Stromal cell of bone marrow (primary cell): Measurements from ENCODE around the gene HID1.
"Not testable (repeated sequence)": the region's sequence is repeated elsewhere in the genome, so short reads cannot be mapped to it uniquely, and the experiment has no call there.

ENCODE experiments used
- DNase-seq: peaks from one replicate; pipeline ENCODE4 v3.0.0-alpha.2; 2012; ENCODE audit warnings: low read depth

HID1 gene, protein sequence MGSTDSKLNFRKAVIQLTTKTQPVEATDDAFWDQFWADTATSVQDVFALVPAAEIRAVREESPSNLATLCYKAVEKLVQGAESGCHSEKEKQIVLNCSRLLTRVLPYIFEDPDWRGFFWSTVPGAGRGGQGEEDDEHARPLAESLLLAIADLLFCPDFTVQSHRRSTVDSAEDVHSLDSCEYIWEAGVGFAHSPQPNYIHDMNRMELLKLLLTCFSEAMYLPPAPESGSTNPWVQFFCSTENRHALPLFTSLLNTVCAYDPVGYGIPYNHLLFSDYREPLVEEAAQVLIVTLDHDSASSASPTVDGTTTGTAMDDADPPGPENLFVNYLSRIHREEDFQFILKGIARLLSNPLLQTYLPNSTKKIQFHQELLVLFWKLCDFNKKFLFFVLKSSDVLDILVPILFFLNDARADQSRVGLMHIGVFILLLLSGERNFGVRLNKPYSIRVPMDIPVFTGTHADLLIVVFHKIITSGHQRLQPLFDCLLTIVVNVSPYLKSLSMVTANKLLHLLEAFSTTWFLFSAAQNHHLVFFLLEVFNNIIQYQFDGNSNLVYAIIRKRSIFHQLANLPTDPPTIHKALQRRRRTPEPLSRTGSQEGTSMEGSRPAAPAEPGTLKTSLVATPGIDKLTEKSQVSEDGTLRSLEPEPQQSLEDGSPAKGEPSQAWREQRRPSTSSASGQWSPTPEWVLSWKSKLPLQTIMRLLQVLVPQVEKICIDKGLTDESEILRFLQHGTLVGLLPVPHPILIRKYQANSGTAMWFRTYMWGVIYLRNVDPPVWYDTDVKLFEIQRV

GRCh38 chr17:74972107-74972972 lies at the start of gene HID1:
Gene HID1, minus strand, starts transcription at chr17:74972759. Its CDS starts 103 bp downstream, at chr17:74972656.
- no peak for DNase-seq

- no peak for DNase-seq
These were observed 48.0 kb upstream of the HID1 start for GRCh38 chr17:75020331-75021110.

DNA sequence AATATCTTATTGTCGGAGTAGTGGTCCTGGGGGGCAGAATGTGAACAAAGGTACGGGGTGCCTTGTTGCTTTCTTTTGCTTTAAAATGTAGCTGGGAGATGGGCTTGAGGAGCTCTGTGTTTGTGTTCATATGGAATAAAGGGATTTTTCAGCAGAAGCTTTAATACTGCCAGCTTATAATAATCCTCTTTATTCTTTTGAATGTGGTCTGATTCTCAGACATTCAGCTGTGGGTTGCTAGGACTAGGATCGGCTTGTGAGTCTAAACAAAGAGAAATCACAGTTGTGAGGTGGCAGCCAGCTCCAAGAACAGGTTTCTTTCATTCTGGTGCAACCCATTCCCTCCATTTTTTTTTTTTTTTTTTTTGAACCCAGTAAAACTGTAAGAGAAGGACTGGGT lies 47.2 kb upstream of the HID1 start:
- no peak for DNase-seq

GRCh38 chr17:75019146-75019545 lies 46.6 kb upstream of the HID1 start:
- DNase-seq, result no peak

DNA sequence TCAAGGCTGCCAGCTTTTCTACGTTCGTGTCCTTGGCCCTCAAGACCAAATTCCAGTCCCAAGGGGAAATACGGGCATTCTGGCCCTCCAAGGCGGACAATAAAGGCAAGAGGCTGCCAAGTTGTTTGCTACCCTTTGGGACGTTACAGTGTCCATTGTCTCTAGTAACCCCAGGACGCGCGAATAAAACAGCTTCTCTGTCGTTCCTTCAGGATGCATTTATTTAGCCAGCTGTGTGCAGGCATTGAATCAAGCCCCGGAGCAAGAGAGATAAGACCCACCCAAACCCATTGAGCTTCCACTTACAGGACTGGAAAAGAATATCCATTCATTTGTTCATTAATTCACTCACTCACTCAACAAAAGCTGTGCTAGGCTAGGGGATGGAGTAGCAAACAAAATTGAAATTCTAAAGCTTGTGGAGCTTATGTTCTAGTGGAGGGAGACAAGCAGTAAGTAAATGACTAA lies 40.6 kb upstream of the HID1 start:
- DNase-seq, result no peak

DNA sequence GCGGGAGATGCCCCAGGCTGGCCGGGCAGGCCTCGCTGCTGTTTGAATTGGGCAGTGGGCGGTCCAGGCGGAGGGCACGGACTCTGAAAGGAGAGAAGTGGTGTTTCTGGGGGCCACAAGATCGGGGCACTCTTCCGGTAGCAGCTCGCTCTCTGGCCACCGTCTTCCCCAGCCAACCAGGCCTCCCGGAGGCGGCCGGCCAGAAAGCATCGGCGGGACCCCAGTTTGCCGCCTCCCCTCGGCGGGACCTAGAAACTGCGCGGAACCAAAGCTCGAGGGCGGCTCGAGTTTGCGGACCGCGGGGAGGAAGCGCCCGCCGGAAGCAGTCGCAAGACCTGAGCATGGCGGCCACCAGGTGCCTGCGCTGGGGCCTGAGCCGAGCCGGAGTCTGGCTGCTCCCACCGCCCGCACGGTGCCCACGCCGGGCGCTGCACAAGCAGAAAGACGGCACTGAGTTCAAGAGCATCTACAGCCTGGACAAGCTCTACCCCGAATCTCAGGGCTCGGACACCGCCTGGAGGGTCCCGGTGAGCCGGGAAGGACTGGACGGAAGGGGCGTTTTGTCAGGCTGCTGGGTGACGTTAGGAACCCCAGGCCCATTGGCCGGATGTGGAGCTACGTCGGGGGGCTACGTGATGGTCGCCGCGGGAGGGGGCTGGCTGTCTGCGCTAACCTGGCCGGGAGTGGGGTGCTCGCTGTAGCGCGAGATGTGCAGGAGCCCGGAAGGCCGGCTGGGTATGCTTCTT lies 40.0 kb upstream of the HID1 start, which contains the start of gene MRPL58:
MRPL58 (plus strand) TSS at position 325 of the 746 bp plus-strand sequence; CDS start at position 342, 17 bp downstream.
- peak; percentile 65 for DNase-seq

- DNase-seq, result no peak
These were observed 39.5 kb upstream of the HID1 start for GRCh38 chr17:75012096-75012345.

GRCh38 chr17:75011401-75012095 lies 39.0 kb upstream of the HID1 start:
- DNase-seq, result peak; percentile 51

- DNase-seq, result peak; percentile 41
These were observed 38.3 kb upstream of the HID1 start for GRCh38 chr17:75010683-75011400.

- DNase-seq, result no peak
These were observed 36.7 kb upstream of the HID1 start for GRCh38 chr17:75009139-75009724.

DNA sequence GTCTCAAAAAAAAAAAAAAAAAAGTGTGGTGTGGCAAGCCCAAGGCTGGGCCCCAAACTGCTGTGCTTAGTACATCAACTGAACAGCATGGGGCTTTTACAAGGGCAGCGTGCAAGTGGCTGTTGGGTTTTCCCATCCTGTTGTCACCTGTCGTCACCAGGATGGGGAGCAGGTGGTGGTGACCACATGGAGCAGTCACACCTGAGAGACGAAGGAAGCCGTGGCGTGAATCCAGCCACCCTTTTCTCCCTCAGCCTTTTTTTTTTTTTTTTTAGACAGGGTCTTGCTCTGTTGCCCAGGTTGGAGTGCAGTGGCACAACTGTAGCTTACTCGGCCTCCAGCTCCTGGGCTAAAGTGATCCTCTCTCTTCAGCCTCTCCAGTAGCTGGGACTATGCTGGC lies 35.8 kb upstream of the HID1 start:
- no peak for DNase-seq

DNA sequence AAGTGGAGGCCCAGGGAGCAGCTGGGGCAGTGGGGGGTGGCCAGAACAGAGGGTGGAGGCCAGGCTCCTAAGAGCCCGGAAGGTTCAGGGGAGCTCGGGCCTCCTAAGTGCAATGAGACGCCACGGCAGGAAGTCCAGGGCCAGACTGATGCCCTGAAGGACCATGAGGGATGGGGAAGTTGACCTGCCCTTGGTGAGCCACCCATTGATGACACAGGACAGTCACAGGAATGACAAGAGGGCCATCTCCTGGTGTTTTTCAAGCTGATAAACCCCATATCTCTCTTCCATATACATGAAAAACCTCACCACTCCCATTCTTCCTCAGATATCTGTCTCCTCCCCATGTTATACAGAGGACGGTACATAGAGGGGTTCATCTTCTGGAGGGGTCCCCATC lies 34.1 kb upstream of the HID1 start:
- no peak for DNase-seq

DNA sequence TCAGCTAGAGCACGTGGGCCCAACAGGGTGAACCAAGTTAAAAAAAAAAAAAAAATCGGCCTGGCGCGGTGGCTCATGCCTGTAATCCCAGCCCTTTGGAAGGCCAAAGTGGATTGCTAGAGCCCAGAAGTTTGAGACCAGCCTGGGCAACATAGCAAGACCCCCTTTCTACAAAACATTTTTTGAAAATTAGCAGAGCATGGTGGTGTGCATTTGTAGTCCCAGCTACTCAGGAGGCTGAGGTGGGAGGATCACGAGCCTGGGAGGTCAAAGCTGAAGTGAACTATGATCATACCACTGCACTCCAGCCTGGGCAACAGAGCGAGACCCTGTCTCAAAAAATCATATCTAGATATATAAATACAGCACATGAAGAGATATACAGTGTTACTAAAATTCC lies 33.5 kb upstream of the HID1 start:
- DNase-seq, result not testable (repeated sequence)

DNA sequence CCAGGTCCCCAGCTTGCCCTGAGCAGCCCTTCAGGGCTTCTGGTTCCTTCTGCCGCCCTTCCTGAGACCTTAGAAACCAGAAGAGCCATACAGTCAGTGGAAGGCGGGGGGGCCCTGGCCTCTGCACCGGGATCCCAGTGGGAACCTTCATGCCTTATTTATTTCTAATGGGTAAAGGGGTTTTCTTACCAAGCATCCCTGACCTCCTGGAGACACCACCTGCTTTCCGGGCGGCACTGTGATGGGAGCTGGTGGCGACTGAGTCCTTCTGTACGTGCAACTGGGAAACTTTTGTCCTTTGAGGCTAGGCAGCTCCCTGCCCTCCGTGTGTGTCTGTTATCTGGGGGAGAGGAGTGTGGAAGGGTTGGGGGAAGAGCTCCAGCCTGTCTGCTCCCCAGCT lies 32.7 kb upstream of the HID1 start:
- no peak for DNase-seq

- no peak for DNase-seq
These were observed 31.8 kb upstream of the HID1 start for GRCh38 chr17:75004371-75004770.

DNA sequence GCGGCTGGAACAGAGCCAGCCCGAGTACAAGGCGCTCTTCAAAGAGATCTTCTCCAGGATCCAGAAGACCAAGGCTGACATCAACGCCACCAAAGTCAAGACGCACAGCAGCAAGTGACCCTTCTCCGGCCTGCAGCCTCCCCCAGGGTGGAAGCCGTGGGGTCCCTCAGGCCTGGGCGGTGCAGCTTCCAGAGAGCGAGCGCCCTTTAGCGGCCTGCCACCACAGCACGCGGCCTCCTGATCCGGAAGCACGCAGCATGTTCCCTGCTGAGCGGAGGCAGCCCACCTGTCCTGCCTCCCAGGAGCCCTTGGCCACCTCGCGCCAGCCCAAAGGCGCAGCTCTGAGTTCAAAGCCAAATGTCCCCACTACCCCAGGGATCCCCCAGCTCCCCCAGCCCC lies 31.4 kb upstream of the HID1 start:
- no peak for DNase-seq

DNA sequence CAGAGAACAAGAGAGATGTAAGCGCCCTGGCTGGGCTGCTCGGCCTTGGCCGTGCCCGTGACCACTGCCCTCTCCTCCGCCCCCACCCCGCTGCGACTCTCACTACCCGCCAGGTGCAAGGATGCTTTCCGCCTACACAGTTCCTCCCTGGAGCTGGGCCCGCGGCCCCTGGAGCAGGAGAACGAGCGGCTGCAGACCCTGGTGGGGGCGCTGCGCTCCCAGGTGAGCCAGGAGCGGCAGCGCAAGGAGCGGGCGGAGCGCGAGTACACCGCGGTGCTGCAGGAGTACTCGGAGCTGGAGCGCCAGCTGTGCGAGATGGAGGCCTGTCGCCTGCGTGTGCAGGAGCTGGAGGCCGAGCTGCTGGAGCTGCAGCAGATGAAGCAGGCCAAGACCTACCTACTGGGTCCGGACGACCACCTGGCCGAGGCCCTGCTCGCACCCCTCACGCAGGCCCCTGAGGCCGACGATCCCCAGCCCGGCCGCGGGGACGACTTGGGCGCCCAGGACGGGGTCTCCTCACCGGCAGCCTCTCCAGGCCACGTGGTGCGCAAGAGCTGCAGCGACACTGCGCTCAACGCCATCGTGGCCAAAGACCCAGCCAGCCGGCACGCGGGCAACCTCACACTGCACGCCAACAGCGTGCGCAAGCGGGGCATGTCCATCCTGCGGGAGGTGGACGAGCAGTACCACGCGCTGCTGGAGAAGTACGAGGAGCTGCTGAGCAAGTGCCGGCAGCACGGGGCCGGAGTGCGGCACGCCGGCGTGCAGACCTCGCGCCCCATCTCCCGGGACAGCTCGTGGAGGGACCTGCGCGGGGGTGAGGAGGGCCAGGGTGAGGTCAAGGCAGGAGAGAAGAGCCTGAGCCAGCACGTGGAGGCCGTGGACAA lies 30.8 kb upstream of the HID1 start:
- no peak for DNase-seq
